AG09319 (cell line): Measurements from ENCODE around the gene MYLK.

Source experiments
- DNase-seq: peaks from one replicate; pipeline ENCODE4 v3.0.0-alpha.2; 2010; ENCODE audit warnings: low read depth; ENCODE audit errors: extremely low read depth
- TF ChIP-seq, protein P1 (sequence below): IDR thresholded peaks from 2 replicates; pipeline ENCODE4 v1.5.1; 2011; ENCODE audit warnings: low read depth, mild to moderate bottlenecking, inconsistent platforms, low read length, moderate library complexity

Gene MYLK

DNA sequence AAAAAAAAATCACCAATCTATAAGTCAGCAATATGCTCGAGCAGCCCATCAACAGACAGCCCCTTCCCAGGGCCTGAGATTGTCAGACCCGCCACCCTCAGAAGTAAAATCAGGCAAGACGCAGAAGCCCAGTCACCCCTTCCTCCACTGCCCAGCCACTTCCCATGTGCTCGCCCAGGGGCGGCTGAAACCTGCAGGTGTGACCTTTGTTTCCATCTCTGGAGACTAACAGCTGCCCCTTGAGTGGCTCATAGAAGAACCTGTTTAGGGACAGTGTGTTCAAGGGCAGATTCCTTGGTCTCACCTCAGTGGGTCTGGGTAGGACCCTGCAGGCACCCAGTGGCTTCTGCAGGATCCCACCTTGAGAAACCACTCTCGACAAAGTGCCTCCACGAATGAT is 105.6 kb downstream of the MYLK start:
- DNase-seq: no peak
- TF ChIP-seq, protein P1, sequence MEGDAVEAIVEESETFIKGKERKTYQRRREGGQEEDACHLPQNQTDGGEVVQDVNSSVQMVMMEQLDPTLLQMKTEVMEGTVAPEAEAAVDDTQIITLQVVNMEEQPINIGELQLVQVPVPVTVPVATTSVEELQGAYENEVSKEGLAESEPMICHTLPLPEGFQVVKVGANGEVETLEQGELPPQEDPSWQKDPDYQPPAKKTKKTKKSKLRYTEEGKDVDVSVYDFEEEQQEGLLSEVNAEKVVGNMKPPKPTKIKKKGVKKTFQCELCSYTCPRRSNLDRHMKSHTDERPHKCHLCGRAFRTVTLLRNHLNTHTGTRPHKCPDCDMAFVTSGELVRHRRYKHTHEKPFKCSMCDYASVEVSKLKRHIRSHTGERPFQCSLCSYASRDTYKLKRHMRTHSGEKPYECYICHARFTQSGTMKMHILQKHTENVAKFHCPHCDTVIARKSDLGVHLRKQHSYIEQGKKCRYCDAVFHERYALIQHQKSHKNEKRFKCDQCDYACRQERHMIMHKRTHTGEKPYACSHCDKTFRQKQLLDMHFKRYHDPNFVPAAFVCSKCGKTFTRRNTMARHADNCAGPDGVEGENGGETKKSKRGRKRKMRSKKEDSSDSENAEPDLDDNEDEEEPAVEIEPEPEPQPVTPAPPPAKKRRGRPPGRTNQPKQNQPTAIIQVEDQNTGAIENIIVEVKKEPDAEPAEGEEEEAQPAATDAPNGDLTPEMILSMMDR: no peak

DNA sequence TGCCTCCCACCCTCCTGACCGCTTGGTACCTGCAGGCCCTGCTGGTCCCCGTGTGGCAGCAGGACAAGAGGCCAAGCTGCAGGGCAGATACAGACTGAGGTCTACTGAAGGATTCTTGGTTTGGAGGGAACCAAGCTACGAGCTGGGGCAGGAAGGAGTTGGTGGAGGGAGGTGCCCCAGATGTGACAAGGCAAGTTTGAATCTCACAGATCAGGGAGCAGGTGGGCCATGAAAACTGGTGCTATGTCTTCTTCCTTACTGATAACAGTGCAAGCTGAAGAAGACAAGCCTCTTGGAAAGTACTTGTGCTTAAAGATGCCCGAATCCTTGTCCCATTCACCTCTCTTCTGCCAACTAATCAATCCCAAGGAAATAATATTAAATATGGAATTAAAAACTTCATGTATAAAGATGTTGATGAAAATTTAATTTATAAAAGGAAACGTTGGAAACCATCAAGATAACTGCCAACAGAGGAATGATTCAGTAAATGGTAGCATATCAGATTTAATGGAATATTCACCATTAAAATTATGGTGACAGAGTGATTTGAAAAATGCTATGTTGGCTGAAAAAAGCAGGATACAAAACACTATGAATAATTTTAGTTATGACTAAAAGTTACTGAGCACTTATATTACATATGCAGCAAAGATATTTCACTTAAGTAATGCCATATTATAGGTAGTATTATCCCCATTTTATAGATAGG is 107.9 kb downstream of the MYLK start:
- TF ChIP-seq, protein P1: no peak
- DNase-seq: no peak

DNA sequence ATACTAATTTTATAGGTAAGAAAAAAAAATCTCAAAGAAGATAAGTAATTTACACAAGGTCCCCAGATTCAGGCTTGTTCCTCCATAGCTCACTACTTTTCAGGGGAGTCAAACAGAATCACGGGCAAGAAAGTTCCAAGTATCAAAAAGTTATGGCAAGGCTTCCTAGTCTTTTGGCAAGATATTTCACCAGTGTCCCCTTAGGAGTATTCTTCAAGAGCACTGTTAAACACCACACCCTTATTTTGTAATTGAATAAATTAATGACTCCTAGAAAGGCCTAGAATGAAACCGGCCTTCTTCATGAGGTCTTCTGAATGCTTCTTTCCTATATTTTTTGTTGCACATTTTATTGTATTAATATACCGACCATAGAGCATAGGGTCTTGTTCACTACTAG is 109.7 kb downstream of the MYLK start:
- TF ChIP-seq, protein P1: no peak
- no peak for DNase-seq

DNA sequence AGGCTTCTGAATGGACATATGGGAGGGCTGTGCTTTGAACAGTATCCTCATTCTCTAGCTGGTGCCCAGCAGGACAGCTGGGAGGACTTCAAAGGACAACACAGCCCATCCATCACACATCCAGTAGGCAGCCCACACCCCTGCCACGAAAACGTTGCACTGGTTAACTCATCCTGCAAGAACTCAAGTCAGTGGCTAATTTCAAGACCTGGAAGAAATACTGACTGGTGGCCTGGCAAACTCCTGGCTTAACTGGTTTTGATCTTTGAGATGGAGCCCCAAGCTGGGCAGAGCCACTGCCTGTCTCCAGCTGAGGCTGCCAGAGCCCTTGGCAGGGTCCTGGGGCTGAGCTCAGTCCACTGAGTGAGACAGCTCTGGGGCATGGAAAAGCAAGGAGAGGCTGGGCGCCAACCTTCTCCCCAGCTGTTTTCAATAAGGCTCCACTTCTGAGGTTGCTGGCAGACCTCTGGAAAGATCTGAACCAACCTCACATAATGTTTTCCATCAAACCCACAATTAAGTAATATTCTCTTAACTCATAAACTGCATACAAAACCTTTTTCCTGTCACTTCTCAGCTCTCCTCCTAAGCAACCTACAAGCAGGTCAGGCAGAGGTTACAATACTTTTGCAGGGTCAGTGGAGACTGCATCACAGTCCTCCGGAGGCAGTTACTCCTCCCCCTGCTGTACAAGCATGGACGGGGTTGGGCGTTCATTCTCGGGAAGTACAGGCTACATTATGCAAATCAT is 110.3 kb downstream of the MYLK start:
- TF ChIP-seq, protein P1: peak; percentile 13
- peak; percentile 92 for DNase-seq

DNA sequence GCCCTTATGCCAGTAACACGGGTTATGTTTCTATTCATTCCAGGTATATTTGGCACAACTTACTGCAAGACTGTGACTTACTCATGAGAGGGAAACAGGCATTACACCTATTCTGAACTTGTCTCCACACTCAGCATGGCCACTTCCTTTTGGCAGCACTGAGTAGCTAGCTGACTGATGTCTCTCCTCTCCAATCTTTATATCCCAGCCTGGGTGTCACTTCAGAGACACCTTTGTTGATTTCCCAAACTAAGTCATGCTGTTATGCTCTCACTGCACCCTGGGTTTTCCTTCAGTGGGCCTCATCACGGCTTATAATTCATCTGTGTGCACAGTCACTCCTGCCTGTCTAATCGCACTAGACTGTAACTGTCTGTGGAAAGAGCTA is 114.8 kb downstream of the MYLK start:
- TF ChIP-seq, protein P1: no peak
- DNase-seq: no peak

DNA sequence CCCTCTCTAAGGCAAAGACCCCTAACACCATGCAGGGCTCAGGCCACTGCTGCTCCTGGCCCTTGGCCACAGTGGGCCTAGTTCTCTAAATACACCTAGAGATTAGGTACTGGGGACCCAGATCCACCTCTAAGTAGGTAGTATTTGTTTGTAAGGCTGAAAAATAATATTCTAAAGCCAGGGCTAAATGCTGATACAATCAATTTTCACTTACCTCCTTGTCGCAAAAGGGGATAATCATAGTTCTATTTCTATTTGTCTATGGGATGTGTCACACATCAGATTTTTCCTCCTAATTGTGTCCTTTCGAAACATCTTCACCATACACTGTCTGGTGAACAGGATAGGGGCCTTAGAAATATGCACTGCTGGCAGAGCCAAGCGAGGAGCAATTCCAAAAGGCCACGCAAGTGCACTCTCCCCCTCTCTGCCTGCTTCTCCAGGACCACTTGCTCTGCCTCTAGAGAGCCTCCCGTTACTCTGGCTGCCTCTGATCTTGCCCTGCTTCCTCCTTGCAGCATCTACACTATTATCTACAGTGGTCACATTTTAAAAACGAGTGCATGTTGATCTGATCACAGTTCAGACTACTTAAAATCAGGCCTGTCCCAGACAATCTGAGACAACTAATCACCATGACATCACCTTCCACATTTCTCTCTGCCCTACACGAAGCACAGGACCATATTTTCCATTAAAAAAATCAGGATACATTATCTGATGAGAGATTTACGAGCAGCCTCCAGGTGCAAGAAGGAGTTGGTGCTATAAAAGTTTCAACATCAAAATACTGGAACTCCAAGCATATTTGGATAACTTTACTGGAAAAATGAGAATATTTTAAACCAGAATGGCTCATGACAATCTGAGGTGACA is 115.4 kb downstream of the MYLK start:
- TF ChIP-seq, protein P1: no peak
- no peak for DNase-seq
